IPS DF 19.7 (cell line): ENCODE data around the gene PTN.

Source experiments
- DNase-seq: peaks from one replicate; pipeline ENCODE4 v3.0.0-alpha.2; 2013; ENCODE audit warnings: low read depth, low spot score

Gene PTN

DNA sequence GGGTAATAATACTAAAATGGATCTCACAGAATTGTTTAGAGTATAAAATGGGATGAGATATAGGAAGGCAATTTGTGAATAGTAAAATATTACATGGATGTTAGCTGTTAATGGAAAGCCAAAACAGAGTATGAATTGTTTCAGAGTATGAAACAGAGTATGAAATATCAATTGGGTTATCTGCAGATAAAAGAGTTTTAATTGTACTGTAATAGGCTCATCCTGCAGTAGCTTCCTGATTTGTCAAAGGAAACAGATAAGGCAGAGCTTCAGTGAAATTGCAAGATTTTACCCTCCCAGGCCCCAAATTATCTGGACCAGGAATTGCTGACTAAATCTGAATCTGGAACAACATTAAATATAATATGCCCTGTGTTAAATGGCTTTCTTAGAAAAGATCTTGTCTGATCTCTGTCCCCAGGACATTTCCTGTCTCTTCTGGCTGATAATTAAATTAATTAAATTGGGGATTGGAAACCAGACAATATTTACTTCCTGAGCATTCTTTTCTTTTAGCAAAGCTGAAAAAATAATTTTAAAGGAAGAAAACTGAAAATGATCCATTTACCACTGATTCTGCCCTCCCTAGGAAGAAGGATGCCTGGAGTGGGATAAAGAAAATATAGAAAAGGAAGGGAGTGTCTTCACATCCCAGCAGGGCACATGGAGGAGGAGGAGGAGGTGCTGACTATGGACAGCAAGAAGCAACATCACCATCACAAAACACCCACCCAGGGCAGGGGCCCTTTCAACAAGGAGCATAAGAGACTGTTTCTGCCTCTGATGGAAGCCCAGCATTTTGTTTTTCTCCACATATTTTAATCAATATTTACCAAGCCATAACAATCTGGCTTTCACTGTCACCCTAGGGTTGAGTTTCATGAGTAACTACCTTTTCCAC, 18.5 kb downstream of the PTN start:
- DNase-seq = no peak

DNA sequence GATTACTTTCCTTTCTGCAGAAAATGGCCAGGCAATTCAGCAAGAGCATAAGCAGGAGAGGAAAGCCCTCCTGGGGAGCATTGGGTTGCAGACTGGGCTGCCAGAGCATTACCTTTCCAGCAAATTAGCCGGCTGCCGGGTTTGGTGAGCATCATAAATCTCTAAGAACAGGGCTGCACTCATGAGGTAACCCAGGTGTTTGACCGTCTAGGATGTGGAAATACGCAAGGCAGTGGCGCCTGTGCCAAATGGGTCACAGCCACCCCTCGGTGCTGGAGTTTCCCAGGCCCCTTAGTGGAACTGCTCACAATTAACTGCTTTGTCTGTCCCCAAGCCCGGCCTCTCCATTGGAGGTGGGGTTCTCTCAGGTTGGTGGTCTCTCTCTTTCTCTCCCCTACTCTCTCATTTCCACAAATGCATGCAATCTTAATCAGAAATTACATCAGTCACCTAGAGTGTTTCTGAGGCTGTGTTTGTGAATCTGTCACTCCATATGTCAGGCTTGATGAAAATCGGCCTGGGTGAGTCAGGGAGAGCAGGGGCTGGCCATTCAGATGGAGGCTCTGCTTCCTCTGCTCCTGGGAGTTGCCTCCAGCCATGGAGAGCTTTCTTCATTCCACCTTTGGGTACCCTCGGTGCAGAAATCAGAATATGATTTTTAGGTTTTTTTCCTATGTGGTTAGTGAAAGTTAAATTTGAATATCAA, 26.7 kb downstream of the PTN start:
- DNase-seq = no peak

- no peak for DNase-seq
These were observed 30.3 kb downstream of the PTN start for GRCh38 chr7:137313201-137313600.

GRCh38 chr7:137306748-137307147, 36.8 kb downstream of the PTN start:
- no peak for DNase-seq

GRCh38 chr7:137305901-137306621, 37.5 kb downstream of the PTN start:
- no peak for DNase-seq

DNA sequence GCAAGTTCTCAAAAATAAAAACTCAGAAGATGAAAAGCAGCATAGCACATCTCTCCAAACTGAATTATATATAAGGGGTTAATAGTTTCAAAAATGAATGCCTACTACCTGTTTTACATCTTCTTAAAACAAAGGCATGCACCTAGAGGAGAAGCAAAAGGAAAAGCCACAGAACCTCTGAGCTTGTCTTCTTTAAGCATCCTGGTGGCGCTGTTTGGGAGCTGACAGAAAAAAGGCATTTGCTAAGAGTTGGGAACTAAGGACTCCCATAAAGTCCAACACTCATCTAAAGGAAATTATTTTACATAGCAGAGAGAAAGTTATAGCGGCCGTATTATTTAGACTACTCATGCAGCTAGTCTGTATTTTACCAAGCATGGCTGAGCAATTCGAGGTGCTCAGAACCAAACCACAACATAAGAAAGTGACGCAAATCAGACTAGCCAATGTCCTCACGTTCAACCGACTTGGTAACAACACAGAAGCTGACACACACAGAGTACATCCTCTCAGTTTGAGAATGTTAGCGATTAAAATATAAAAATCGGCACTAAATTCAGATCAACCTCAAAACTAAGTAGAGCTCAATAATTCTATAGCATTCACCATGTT, 38.8 kb downstream of the PTN start:
- no peak for DNase-seq

DNA sequence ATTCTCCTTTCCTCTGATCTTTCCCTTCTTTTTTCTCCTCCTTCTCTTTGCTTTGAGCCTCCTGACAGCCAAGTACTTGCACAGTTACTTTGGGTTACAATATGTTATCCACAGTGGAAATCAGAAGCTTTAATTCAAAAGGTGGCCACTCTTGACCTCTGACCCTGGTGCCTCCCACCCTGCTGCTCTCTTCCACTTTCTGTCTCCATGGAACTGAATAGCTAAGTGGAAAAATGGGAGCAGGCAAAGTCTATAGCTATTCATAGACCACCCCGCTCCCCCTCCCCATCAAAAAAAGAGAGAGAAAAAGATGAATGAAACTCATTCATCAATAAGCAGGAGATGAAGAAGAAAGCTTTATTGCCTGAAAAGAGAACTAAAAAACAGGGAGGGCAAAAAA, 39.4 kb downstream of the PTN start:
- no peak for DNase-seq

GRCh38 chr7:137302081-137302480, 41.5 kb downstream of the PTN start:
- no peak for DNase-seq

- DNase-seq = no peak
These were observed 45.1 kb downstream of the PTN start for GRCh38 chr7:137298464-137298794.

DNA sequence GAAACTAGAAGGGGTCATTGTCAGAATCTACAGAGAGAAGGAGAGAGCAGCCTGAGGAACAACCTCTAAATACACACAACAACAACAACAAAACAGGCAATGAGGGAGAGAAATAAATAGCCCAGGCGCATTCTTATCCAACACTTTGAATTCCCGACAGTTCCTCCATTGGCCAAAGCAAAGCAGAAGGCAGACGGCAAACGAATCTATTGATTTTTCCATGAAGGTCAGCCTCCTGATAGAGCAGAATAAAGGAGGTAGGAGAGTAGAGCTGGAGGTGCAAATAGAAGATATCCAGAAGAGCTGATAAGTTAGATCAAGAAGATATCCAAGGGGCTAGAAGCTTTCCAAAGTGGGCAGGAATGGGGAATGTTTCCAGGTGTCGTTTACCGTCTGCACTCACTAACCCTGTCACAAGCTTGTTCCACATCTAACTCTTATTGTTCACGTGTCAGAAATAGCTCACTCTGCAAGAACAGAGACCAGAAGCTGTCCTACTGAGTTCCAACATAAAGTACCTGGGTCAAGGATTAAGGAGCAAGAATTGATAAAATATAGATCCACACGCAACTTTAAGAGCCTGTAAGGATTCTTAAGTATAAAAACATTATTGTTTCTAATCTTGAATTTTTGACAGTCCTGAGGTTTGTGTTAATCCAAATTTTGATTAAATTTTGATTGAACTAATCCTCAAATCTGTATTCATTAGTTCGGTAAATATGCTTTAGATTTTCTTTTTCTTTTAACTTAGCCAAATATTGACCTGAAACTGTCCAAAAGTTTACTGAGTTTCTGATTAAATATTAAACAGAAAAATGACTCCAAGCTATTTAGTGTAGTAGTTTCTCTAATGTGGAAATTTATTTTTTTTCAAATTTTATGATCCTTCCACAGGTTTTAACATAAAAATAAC, 45.7 kb downstream of the PTN start:
- no peak for DNase-seq

DNA sequence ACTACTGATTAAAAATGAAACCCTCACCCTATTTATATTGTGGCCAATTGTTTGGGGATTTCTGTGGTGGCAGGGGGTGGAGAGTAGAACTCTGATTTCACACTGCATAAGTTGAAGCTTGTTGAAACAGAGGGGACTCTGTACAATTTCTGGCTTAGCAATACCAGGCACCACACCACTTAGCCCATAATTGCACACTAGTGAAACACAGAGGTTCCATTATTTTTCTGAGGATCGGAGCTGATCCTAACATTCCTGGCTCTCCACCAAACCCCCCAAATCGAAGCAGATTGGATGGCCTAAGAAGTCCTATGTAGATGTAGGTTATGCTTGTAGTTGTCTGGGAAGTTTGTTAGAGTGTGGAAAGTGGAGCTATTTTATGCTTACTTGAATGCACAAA, 47.0 kb downstream of the PTN start:
- DNase-seq = no peak

- no peak for DNase-seq
These were observed 47.7 kb downstream of the PTN start for GRCh38 chr7:137295739-137296324.

GRCh38 chr7:137289101-137289500, 54.4 kb downstream of the PTN start:
- no peak for DNase-seq

- DNase-seq = no peak
These were observed 55.8 kb downstream of the PTN start for GRCh38 chr7:137287651-137288258.

DNA sequence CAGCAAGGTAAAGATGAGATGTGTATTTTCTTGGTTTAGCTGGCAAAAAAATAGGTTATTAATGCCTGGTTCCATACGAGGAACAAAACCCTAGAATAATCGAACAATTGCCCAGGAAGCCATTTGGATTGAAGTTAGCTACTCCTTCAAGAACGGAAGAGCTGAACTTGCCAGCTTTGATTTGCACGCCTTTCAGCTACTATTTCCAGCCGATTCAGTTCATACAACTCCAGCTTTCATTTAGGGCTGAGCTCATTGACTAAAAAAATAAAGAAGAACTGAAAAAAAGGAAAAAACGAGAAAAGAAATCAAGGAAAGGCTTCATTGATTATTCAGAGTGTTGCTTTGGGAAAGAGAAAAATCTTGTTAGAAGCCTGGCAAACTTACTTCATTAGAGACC, 60.4 kb downstream of the PTN start:
- no peak for DNase-seq

GRCh38 chr7:137282043-137282442, 61.5 kb downstream of the PTN start:
- DNase-seq = no peak

- no peak for DNase-seq
These were observed 67.3 kb downstream of the PTN start for GRCh38 chr7:137276189-137276588.

DNA sequence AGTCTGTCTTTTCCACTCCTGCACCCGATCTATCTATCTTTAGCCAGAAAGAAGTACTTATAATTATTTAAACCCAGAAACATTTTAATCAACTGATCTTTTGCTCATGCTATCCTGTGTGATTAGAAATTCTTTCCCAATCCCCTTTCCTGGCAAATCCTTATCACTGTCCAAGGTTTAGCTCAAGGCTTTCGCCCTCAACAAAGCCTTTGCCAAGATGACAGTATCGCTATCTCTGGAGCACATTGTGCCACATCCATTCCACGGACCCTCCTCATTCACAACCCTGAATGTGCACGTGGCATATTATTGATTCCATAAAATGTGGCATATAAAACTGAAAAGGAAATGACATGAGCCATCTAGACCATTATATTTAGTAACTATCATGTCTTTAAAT, 71.3 kb downstream of the PTN start:
- no peak for DNase-seq

GRCh38 chr7:137269240-137269639, 74.3 kb downstream of the PTN start:
- no peak for DNase-seq
